OCI-LY7 (cell line): Measurements from ENCODE around the gene CARD8.

Experiments
- EZH2phosphoT487 ChIP-seq: fragments of 200-600 bp; sonication (generic); IDR thresholded peaks from 2 replicates; pipeline ENCODE4 v1.6.1; 2018; ENCODE audit warnings: low read depth, borderline replicate concordance, mild to moderate bottlenecking, mixed run types, antibody characterized with exemption, low read length, moderate library complexity, mixed read lengths
- TF ChIP-seq, protein P1 (sequence below): fragments of 200-600 bp; sonication (generic); conservative IDR thresholded peaks from 2 replicates; pipeline ENCODE4 v1.5.1; 2014; ENCODE audit warnings: mild to moderate bottlenecking, antibody characterized with exemption, low read length, moderate library complexity, mixed read lengths

DNA sequence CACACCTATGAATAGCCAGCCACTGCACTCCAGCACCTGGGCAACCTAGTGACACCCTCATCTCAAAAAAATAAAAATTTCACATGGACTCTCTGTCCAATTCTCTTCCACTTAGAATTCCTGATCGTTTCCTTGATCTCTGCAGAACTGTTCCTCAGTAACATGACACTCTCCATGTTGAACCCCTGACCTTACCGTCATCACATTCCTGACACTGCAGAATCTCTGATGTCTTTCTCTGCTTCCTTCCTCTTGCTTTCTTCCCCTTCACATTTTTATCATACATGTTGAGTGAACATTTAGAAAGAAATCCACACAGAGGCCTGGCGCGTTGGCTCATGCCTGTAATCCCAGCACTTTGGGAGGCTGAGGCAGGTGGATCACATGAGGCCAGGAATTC is 29.2 kb upstream of the CARD8 start:
- TF ChIP-seq, protein P1, sequence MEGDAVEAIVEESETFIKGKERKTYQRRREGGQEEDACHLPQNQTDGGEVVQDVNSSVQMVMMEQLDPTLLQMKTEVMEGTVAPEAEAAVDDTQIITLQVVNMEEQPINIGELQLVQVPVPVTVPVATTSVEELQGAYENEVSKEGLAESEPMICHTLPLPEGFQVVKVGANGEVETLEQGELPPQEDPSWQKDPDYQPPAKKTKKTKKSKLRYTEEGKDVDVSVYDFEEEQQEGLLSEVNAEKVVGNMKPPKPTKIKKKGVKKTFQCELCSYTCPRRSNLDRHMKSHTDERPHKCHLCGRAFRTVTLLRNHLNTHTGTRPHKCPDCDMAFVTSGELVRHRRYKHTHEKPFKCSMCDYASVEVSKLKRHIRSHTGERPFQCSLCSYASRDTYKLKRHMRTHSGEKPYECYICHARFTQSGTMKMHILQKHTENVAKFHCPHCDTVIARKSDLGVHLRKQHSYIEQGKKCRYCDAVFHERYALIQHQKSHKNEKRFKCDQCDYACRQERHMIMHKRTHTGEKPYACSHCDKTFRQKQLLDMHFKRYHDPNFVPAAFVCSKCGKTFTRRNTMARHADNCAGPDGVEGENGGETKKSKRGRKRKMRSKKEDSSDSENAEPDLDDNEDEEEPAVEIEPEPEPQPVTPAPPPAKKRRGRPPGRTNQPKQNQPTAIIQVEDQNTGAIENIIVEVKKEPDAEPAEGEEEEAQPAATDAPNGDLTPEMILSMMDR, result no peak
- TF ChIP-seq EZH2phosphoT487, result no peak
